Measurements from ENCODE around the gene ISYNA1.

The ISYNA1 gene

GRCh38 chr19:18392417-18392816, 45.5 kb downstream of the ISYNA1 start:
- DNase-seq (ENCODE audit: low spot score) = no peak

GRCh38 chr19:18391509-18392075, 46.3 kb downstream of the ISYNA1 start:
- no peak for DNase-seq (ENCODE audit: low spot score)

DNA sequence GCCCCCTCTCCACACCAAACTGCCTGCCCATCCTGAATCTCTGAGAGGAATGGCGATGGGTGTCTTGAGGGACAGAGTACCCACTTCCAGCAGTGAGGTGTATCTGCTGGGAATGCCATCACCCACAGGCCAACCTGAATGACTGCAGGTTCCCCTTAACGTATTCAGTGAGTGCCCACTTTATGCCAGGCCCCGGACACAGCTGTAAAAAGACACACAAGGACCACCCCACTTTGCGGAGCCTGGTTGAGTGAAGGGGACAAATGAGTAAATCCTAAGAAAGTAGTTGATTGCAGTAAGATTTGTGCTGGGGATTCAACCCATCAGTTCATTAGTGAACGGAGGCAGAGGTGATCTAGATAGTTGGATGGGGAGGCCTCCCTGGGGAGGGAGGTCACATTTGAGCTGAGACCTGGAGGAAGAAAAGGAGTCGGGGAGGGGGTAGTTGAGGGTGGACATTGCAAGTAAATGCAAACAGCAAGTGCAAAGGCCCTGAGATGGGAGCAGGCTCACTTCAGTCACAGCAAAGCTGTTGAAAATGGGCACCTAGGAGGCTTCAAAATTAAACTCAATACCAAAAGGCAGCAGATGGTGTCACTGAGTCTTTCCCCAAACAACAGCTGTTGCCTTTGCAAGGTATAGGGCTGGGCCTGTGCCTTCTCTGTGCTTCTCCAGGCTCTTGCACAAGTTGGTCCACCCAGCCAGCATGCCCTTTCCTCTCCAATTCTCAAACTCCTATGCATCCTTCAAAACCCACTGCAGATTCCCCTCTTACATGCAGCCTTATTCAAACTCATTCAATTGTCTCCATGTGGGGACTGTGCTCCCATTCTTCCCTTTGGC, 47.6 kb downstream of the ISYNA1 start:
- DNase-seq (ENCODE audit: low spot score) = no peak

DNA sequence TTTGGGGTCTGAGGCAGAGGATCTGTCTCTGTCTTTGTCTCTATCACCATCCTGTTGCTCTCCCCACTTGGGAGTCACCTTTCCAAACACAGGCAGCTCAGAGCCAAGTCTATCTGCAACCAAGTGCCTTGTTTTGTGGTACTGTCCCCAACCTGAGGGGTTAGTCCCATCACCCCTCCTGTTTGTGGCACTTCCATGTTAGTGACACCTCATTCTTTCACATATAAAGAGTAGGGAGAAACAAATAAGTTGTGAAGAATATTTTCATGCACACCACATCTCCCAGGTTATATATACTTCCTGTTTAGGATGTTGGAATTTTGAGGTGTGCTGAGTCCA, 48.2 kb downstream of the ISYNA1 start:
- no peak for DNase-seq (ENCODE audit: low spot score)

DNA sequence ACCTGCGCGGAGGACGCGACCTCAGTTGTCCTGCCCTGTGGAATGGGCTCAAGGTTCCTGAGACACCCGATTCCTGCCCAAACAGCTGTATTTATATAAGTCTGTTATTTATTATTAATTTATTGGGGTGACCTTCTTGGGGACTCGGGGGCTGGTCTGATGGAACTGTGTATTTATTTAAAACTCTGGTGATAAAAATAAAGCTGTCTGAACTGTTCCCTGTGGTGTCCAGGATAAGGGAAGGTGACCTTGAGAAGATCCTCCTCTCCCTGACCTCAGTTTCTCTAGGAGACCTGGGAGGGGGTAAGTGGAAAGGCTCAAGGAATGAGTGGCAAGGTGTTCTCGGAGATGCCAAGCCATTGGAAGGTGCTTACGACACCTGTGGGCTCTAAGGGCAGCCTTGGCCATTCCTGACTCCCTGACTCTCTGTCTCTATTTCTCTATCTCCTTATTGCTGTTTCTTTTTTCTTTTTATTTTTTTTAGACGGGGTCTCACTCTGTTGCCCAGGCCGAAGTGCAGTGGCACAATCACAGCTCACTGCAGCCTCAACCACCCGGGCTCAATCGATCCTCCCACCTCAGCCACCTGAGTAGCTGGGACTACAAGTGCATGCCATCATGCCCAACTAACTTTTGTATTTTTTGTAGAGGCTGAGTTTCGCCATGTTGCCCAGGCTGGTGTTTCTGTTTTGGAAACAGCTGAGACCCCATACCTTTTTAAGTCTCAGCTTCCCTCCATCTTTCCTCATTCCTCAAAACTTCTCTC, 48.8 kb downstream of the ISYNA1 start:
- no peak for DNase-seq (ENCODE audit: low spot score)

DNA sequence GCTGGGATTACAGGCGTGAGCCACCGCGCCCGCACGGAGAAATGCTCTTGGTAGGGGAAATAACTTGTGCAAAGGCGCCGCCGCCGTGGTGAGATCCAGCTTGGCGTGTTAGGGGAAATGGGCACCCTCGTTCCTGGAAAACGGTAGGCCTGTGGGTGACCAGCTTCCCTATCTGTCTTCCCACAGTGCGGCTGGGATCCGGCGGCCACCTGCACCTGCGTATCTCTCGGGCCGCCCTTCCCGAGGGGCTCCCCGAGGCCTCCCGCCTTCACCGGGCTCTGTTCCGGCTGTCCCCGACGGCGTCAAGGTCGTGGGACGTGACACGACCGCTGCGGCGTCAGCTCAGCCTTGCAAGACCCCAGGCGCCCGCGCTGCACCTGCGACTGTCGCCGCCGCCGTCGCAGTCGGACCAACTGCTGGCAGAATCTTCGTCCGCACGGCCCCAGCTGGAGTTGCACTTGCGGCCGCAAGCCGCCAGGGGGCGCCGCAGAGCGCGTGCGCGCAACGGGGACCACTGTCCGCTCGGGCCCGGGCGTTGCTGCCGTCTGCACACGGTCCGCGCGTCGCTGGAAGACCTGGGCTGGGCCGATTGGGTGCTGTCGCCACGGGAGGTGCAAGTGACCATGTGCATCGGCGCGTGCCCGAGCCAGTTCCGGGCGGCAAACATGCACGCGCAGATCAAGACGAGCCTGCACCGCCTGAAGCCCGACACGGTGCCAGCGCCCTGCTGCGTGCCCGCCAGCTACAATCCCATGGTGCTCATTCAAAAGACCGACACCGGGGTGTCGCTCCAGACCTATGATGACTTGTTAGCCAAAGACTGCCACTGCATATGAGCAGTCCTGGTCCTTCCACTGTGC, 49.6 kb downstream of the ISYNA1 start:
- peak; percentile 63 for DNase-seq (ENCODE audit: low spot score)

- no peak for DNase-seq (ENCODE audit: low spot score)
Observed at GRCh38 chr19:18386543-18387271, 51.2 kb downstream of the ISYNA1 start.

GRCh38 chr19:18385675-18386542, 52.0 kb downstream of the ISYNA1 start, which contains the start of gene GDF15:
GDF15 (plus strand) TSS chr19:18386158; CDS start chr19:18386190, 32 bp downstream.
- DNase-seq (ENCODE audit: low spot score) = no peak

DNA sequence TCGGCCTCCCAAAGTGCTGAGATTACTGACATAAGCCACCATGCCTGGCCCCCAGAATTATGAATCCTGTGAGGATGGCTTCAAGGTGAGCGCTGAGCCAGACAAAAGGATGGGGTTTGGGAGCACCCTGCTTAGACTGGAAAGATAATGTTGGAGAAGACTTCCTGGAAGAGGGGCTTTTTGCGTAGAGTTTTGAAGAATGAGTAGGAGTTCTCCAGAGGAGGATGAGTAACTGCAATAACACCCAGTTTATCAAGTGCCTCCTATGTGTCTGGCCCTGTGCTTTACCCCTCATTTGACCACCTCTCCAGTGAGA, 52.6 kb downstream of the ISYNA1 start:
- DNase-seq (ENCODE audit: low spot score) = no peak

DNA sequence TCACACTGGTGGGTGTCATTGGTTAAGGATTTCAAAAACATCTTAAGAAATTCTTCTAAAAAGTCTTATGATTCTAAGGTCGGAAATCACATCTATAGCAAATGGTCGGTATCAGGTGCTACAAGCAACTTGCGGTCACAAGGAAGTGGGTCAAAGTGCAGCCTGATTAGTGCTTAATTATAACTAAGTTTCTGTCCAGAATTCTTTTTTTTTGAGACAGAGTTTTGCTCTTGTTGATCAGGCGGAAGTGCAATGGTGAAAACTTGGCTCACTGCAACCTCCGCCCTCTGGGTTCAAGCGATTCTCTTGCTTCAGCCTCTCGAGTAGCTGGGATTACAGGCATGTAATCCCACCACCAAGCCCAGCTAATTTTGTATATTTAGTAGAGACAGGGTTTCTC, 53.2 kb downstream of the ISYNA1 start:
- no peak for DNase-seq (ENCODE audit: low spot score)

Data from kidney capillary endothelial cell (primary cell).